Hepatocyte (in vitro differentiated cells): ENCODE measurements around the gene MON1A. TPM values are rescaled to one million over a fixed set of nuclear protein-coding genes. Genes with fewer than 3 reads are reported as not detected.

Experiments
- DNase-seq: peaks from one replicate; pipeline ENCODE4 v3.0.0-alpha.2; 2016; ENCODE audit warnings: low spot score
- H2AFZ ChIP-seq: fragments of 200-600 bp; sonication (generic); 2 replicates; pipeline ENCODE4 v1.6.0; 2016; ENCODE audit warnings: antibody characterized with exemption, mild to moderate bottlenecking
- H3K27ac ChIP-seq: fragments of 200-600 bp; sonication (generic); 2 replicates; pipeline ENCODE4 v1.5.1; 2016; ENCODE audit warnings: mild to moderate bottlenecking
- H3K27me3 ChIP-seq: fragments of 200-600 bp; sonication (generic); 2 replicates; pipeline ENCODE4 v1.6.1; 2016
- H3K36me3 ChIP-seq: fragments of 200-600 bp; sonication (generic); replicated peaks from 2 replicates; pipeline ENCODE4 v1.5.1; 2016; ENCODE audit warnings: low read depth; ENCODE audit not compliant: insufficient read depth
- H3K4me1 ChIP-seq: fragments of 200-600 bp; sonication (generic); 2 replicates; pipeline ENCODE4 v1.5.1; 2016; ENCODE audit warnings: mild to moderate bottlenecking, moderate library complexity; ENCODE audit not compliant: insufficient read depth
- H3K4me2 ChIP-seq: fragments of 200-600 bp; sonication (generic); 2 replicates; pipeline ENCODE4 v1.6.0; 2016
- H3K4me3 ChIP-seq: fragments of 200-600 bp; sonication (generic); 2 replicates; pipeline ENCODE4 v1.5.1; 2016; ENCODE audit warnings: mild to moderate bottlenecking
- H3K79me2 ChIP-seq: fragments of 200-600 bp; sonication (generic); 2 replicates; pipeline ENCODE4 v1.6.0; 2017; ENCODE audit warnings: mild to moderate bottlenecking
- H3K9me2 ChIP-seq: fragments of 200-600 bp; sonication (generic); replicated peaks from 2 replicates; pipeline ENCODE4 v1.6.0; 2017; ENCODE audit warnings: mild to moderate bottlenecking; ENCODE audit not compliant: insufficient read depth
- H3K9me3 ChIP-seq: fragments of 200-600 bp; sonication (generic); 2 replicates; pipeline ENCODE4 v1.5.1; 2016; ENCODE audit warnings: low read depth, mild to moderate bottlenecking
- H4K20me1 ChIP-seq: fragments of 200-600 bp; sonication (generic); 2 replicates; pipeline ENCODE4 v1.6.0; 2016; ENCODE audit warnings: mild to moderate bottlenecking; ENCODE audit not compliant: insufficient read depth, poor library complexity, severe bottlenecking
- CTCF ChIP-seq: fragments of 200-600 bp; sonication (generic); IDR thresholded peaks from 2 replicates; pipeline ENCODE4 v1.5.1; 2016; ENCODE audit warnings: antibody characterized with exemption, mild to moderate bottlenecking; ENCODE audit not compliant: poor library complexity
- EZH2 ChIP-seq: fragments of 200-600 bp; sonication (generic); IDR thresholded peaks from 2 replicates; pipeline ENCODE4 v1.6.1; 2016; ENCODE audit warnings: antibody characterized with exemption, mild to moderate bottlenecking, borderline replicate concordance
- EZH2phosphoT487 ChIP-seq: fragments of 200-600 bp; sonication (generic); IDR thresholded peaks from one replicate; pipeline ENCODE4 v1.6.1; 2018; ENCODE audit warnings: antibody characterized with exemption, mild to moderate bottlenecking, low read depth, moderate library complexity; ENCODE audit not compliant: unreplicated experiment, severe bottlenecking
- WGBS: methylation state at CpG from one replicate; pipeline ENCODE4 v1.1.6; 2016; ENCODE audit warnings: low lambda C conversion rate; ENCODE audit errors: missing lambda C conversion rate; 5-methylcytosine and 5-hydroxymethylcytosine counted together
- polyA plus RNA-seq: library from polyadenylated mRNA; unstranded; fragments of >200 nt; fragmentation: Nextera tagmentation; extraction: Ambion mirVana; gene quantifications from 2 replicates; pipeline ENCODE4 v1.2.1, GENCODE V29; 2016
- total RNA-seq: library from RNA; depleted of rRNA; stranded (reverse); fragments of >200 nt; gene quantifications from 2 replicates; pipeline ENCODE4 v1.2.3, GENCODE V29; 2014

Gene MON1A
- total and polyA plus RNA-seq, 2 experiments from 2014 or later, result 9.5 to 10.7 TPM

GRCh38 chr3:49902511-49903345 lies 26.9 kb downstream of the MON1A start:
- Histone ChIP-seq H3K4me2 (peak overlapping the region; percentile 67), H3K79me2 (no peaks in the 10 kb centered on the region), H3K9me2 (no peaks in the 10 kb centered on the region), H3K4me3 (no peak overlapping the region), H3K36me3 (no peaks in the 10 kb centered on the region), H3K27me3 (no peaks in the 10 kb centered on the region), H3K4me1 (peaks cover 36% of the 10 kb centered on the region), H2AFZ (no peak overlapping the region), H4K20me1 (no peaks in the 10 kb centered on the region), H3K9me3 (no peaks in the 10 kb centered on the region), H3K27ac (no peak overlapping the region)
- WGBS, result 95% methylated on average over 44 of the region's 44 CpGs
- TF ChIP-seq EZH2phosphoT487 (no peak), CTCF (no peak), EZH2 (no peak)
- no peak for DNase-seq

GRCh38 chr3:49901366-49902339 lies 28.0 kb downstream of the MON1A start:
- H3K4me3 ChIP-seq, result no peak overlapping the region
- peak overlapping the region; percentile 87 for H3K27ac ChIP-seq
- DNase-seq, result no peak
- no peaks in the 10 kb centered on the region for H3K9me3 ChIP-seq
- no peaks in the 10 kb centered on the region for H3K36me3 ChIP-seq
- no peaks in the 10 kb centered on the region for H3K9me2 ChIP-seq
- no peak for TF ChIP-seq EZH2phosphoT487
- no peak for TF ChIP-seq EZH2
- H2AFZ ChIP-seq, result no peak overlapping the region
- peaks cover 33% of the 10 kb centered on the region for H3K4me1 ChIP-seq
- no peaks in the 10 kb centered on the region for H3K79me2 ChIP-seq
- peak overlapping the region; percentile 45 for H3K4me2 ChIP-seq
- no peaks in the 10 kb centered on the region for H3K27me3 ChIP-seq
- WGBS, result 65% methylated on average over 11 of the region's 11 CpGs
- no peaks in the 10 kb centered on the region for H4K20me1 ChIP-seq

- Histone ChIP-seq H3K27ac (peak overlapping the region; percentile 87), H3K4me3 (no peak overlapping the region), H4K20me1 (no peaks in the 10 kb centered on the region), H3K4me1 (peaks cover 23% of the 10 kb centered on the region), H3K4me2 (peak overlapping the region; percentile 45), H2AFZ (no peak overlapping the region), H3K36me3 (no peaks in the 10 kb centered on the region), H3K27me3 (no peaks in the 10 kb centered on the region), H3K9me2 (no peaks in the 10 kb centered on the region), H3K9me3 (no peaks in the 10 kb centered on the region), H3K79me2 (no peaks in the 10 kb centered on the region)
- WGBS, result 67% methylated on average over 8 of the region's 8 CpGs
- DNase-seq, result peak; percentile 73
- TF ChIP-seq CTCF (no peak), EZH2 (no peak), EZH2phosphoT487 (no peak)
Observed at GRCh38 chr3:49900491-49901153, 29.0 kb downstream of the MON1A start.
